NCI-H446 treated with DMSO at 0.1 percent for 48 hours (cell line): Measurements from ENCODE around the gene ZNF787.
A peak's percentile ranks its signal among the peaks of the same experiment; 100 is the strongest.

Source experiments
- DNase-seq: peaks from one replicate; lab custom pipeline; 2025; lab: John Stamatoyannopoulos, UW

Gene ZNF787

GRCh38 chr19:56120371-56121179 is 520 bp downstream of the ZNF787 start:
- peak; percentile 68 for DNase-seq

- no peak for DNase-seq
Measured at GRCh38 chr19:56120002-56120370, 1.1 kb downstream of the ZNF787 start.

GRCh38 chr19:56119582-56119978 is 1.5 kb downstream of the ZNF787 start:
- DNase-seq, result no peak

GRCh38 chr19:56118666-56119581 is 2.2 kb downstream of the ZNF787 start:
- DNase-seq, result no peak

GRCh38 chr19:56117889-56118288 is 3.2 kb downstream of the ZNF787 start:
- no peak for DNase-seq

GRCh38 chr19:56117376-56117884 is 3.7 kb downstream of the ZNF787 start:
- DNase-seq, result no peak

- DNase-seq, result no peak
Measured at GRCh38 chr19:56116606-56117005, 4.5 kb downstream of the ZNF787 start.

- no peak for DNase-seq
Measured at GRCh38 chr19:56115490-56115889, 5.6 kb downstream of the ZNF787 start.

- no peak for DNase-seq
Measured at GRCh38 chr19:56114778-56115110, 6.4 kb downstream of the ZNF787 start.

GRCh38 chr19:56114051-56114777 is 6.9 kb downstream of the ZNF787 start:
- no peak for DNase-seq

GRCh38 chr19:56113074-56113632 is 7.9 kb downstream of the ZNF787 start:
- DNase-seq, result no peak

GRCh38 chr19:56112313-56112709 is 8.8 kb downstream of the ZNF787 start:
- DNase-seq, result no peak

- no peak for DNase-seq
Measured at GRCh38 chr19:56111601-56112312, 9.3 kb downstream of the ZNF787 start.

- DNase-seq, result no peak
Measured at GRCh38 chr19:56110515-56111448, 10.3 kb downstream of the ZNF787 start.

GRCh38 chr19:56109226-56109625 is 11.9 kb downstream of the ZNF787 start:
- no peak for DNase-seq

GRCh38 chr19:56108447-56109195 is 12.5 kb downstream of the ZNF787 start:
- no peak for DNase-seq

- no peak for DNase-seq
Measured at GRCh38 chr19:56107626-56108351, 13.3 kb downstream of the ZNF787 start.

- no peak for DNase-seq
Measured at GRCh38 chr19:56106993-56107392, 14.1 kb downstream of the ZNF787 start.

- no peak for DNase-seq
Measured at GRCh38 chr19:56106397-56106849, 14.7 kb downstream of the ZNF787 start.
